Activated naive CD4-positive, alpha-beta T cell treated with anti-CD3 and anti-CD28 coated beads, Interleukin-2, amount 50 U/mL, for 72 hours (primary cell): ENCODE measurements around the gene ELP5. TPM values are rescaled to one million over a fixed set of nuclear protein-coding genes. Genes with fewer than 3 reads are reported as not detected.
A peak's percentile ranks its signal among the peaks of the same experiment; 100 is the strongest.

Source experiments
- ATAC-seq, 2 donors: fragments of 150-1000 bp; cut with Tn5 transposase; 2 replicates each; pipeline ENCODE4 v1.10.0; 2021; ENCODE audit warnings: mild to moderate bottlenecking in 2 of 2, moderate library complexity in 2 of 2
- DNase-seq, 2 donors: peaks; one replicate each; pipeline ENCODE4 v3.0.0; 2021 to 2022; ENCODE audit warnings: low spot score in 2 of 2
- H3K27ac Mint-ChIP-seq, 2 donors: one replicate each; pipeline ENCODE4 v1.8.0; 2022; ENCODE audit warnings: mild to moderate bottlenecking in 2 of 2, mixed read lengths in 2 of 2
- H3K36me3 Mint-ChIP-seq, 2 donors: one replicate each; pipeline ENCODE4 v1.8.0; 2022; ENCODE audit warnings: mixed read lengths in 2 of 2
- H3K9me3 Mint-ChIP-seq, 2 donors: one replicate each; pipeline ENCODE4 v1.8.0; 2022; ENCODE audit warnings: mixed read lengths in 2 of 2
- total RNA-seq, 2 donors: library from RNA; stranded (reverse); gene quantifications; one replicate each; pipeline ENCODE4 v1.2.3, GENCODE V29; 2022

The ELP5 gene, protein sequence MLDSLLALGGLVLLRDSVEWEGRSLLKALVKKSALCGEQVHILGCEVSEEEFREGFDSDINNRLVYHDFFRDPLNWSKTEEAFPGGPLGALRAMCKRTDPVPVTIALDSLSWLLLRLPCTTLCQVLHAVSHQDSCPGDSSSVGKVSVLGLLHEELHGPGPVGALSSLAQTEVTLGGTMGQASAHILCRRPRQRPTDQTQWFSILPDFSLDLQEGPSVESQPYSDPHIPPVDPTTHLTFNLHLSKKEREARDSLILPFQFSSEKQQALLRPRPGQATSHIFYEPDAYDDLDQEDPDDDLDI
- total RNA-seq: 10 to 100 TPM; 45.6 to 62.3 TPM

DNA sequence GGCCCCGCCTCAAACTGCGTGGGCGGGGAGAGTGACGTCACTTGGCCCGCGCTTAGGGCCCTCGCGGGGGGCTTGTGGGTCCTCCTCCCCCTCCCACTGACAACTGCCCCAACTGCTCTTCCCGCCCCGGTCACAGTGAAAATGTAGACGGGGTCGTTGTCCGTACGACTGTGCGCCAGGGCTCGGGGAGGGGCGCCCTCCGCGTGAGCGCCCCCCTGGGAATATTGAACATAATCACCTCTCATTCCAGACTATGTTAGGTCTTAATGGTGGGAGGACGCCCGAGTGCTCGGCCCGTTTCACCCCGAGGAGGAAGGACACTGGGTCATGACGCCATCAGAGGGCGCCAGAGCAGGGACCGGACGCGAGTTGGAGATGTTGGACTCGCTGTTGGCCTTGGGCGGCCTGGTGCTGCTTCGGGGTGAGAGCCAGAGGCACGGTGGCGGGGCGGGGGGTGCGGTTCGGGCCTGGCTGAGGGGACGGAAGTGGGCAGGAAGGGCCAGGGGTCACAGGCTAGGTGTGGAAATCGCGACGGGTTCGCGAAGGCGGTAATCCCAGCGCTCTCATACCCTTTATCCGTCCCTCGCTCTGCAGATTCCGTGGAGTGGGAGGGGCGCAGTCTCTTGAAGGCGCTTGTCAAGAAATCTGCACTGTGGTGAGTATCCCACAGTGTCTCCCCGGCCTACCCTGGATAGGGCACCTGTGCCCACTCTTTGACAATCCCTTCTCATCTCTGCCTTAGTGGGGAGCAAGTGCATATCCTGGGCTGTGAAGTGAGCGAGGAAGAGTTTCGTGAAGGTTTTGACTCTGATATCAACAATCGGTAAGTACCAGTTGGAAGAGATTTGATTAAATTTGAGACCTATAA, at the start of gene ELP5:
Gene ELP5 (plus strand): TSS at position 40 of the 868 bp plus-strand sequence. CDS start 336 bp downstream, at position 376.
- ATAC-seq (peak; percentile 69 to 72), DNase-seq (peak; percentile 88 to 99)
- peak within 1 kb of the TSS; percentile 99 to 100 for H3K27ac Mint-ChIP-seq
- H3K9me3 Mint-ChIP-seq: no peaks in the 10 kb centered on the region
- peaks cover 25 to 35% of the 10 kb centered on the region in 2 donors for H3K36me3 Mint-ChIP-seq

DNA sequence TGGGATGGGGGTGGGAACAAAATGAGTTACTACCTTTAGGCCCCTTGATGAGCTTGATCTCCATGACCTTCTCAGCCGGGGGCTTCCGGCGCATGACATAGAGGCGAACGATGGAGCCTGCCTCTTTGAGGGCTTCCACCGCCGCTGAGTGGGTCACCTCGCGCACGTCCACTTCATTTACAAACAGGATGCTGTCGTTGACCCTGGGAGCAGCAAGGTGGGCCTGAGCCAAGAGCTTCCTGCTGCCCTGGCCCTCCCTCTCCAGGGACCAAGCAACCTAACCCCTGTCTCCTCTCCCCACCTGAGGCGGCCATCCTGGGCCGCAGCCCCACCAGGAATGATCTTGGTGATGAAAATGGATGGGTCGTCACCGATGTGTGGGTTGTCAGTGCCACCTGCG, 48.6 kb upstream of the ELP5 start:
- ATAC-seq (no peak), DNase-seq (no peak)
- Mint-ChIP-seq H3K9me3 (no peaks in the 10 kb centered on the region), H3K27ac (no peak overlapping the region), H3K36me3 (no peaks in the 10 kb centered on the region)

- DNase-seq (no peak), ATAC-seq (no peak)
- Mint-ChIP-seq H3K27ac (peak overlapping the region; percentile 78 to 92), H3K9me3 (no peaks in the 10 kb centered on the region), H3K36me3 (no peaks in the 10 kb centered on the region)
These were observed 47.7 kb upstream of the ELP5 start for GRCh38 chr17:7204336-7204735.

- peak; percentile 89 to 91 for ATAC-seq
- H3K9me3 Mint-ChIP-seq: no peaks in the 10 kb centered on the region
- H3K36me3 Mint-ChIP-seq: no peaks in the 10 kb centered on the region
- DNase-seq: peak; percentile 87 to 91
- peak overlapping the region; percentile 78 to 92 for H3K27ac Mint-ChIP-seq
These were observed 47.1 kb upstream of the ELP5 start for GRCh38 chr17:7204828-7205461.

DNA sequence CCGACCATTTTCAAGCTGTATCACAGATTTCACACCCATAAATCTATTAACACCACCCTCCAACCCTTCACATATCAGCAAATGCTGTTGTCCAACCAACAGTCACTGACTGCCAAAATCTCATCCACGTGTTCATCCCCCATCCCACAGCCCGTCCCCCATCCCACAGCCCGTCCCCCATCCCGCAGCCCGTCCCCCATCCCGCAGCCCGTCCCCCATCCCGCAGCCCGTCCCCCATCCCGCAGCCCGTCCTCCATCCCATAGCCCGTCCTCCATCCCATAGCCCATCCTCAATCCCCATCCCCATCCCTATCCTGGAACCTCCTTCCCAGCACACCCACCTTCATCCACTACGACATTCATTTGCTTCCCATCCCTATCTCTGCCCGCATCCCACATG, 46.5 kb upstream of the ELP5 start:
- DNase-seq (no peak), ATAC-seq (no peak)
- peak overlapping the region; percentile 78 to 92 for H3K27ac Mint-ChIP-seq
- H3K9me3 Mint-ChIP-seq: no peaks in the 10 kb centered on the region
- H3K36me3 Mint-ChIP-seq: no peaks in the 10 kb centered on the region

DNA sequence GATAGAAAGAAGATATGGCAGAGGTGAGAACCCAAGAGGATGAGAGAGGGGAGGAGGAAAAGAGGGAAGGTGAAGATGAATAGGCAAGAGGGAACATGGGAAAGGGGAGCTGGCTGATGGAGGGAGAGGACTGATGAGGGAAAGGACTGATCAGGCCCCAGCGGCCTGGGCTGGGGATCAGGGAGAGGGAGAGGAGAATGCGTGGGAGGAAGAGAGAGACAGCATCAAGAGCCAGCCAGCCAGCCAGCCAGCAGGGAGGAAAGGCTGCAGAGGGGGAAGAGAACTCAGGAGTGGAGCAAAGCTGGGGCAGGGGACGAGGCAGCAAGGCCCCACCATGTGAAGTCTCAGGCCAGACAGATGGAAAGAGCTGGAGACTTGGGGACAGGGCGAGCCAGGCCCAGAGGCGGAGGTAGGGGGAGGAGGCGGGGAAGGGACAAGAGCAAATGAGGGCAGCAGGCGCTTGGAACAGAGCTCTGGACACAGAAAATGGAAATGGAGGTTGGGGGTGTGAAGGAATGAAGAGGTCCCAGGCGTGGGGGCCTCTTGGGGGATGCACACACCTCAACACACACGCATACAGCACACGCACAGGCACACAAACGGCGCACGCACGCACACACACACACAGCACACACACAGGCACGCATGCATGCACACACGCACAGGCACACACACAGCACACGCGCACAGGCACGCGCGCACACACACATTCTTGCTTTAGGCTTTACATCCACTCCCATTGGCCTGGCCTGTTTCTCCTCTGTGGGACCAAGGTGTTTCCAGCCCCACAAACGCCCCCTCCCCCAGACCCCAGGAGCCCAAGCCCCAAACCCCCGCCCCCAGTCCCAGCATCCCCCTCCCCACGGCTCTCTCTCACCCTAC, 44.7 kb upstream of the ELP5 start:
- peak overlapping the region; percentile 12 to 78 for H3K27ac Mint-ChIP-seq
- ATAC-seq: no peak
- no peak for DNase-seq

DNA sequence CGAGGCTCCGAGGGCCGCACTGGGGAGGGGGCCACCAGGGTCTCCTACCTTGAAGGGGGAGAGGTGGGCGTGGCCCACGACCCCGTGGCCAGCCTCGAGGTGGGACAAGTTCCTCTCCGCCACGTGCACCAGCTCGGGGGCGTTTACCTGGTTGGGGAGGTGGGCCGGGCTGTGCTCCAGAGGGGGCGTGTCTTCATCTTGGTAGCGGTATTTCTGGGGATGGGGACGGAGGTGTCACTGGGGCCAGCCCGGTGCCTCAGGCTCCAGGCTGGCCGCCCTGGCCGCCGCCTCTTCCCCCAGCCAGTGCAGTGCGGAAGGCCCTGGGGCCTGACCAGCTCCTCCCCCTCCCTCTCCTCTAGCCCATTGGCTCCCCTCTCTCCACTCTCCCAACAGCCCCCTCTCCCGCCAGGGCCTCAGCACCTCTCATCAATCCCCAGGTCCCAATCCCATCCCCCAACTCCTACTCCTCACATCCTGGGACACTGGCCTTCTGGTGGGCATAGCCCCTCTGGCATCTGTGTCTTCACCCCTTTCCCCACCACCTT, 43.9 kb upstream of the ELP5 start:
- ATAC-seq (no peak), DNase-seq (no peak)
- no peaks in the 10 kb centered on the region for H3K9me3 Mint-ChIP-seq
- H3K36me3 Mint-ChIP-seq: no peaks in the 10 kb centered on the region
- H3K27ac Mint-ChIP-seq: peak overlapping the region in 1 of 2 donors; percentile 23

More for the DNA sequence above, 44.7 kb upstream of the ELP5 start:
- H3K36me3 Mint-ChIP-seq: no peaks in the 10 kb centered on the region
- H3K9me3 Mint-ChIP-seq: no peaks in the 10 kb centered on the region

DNA sequence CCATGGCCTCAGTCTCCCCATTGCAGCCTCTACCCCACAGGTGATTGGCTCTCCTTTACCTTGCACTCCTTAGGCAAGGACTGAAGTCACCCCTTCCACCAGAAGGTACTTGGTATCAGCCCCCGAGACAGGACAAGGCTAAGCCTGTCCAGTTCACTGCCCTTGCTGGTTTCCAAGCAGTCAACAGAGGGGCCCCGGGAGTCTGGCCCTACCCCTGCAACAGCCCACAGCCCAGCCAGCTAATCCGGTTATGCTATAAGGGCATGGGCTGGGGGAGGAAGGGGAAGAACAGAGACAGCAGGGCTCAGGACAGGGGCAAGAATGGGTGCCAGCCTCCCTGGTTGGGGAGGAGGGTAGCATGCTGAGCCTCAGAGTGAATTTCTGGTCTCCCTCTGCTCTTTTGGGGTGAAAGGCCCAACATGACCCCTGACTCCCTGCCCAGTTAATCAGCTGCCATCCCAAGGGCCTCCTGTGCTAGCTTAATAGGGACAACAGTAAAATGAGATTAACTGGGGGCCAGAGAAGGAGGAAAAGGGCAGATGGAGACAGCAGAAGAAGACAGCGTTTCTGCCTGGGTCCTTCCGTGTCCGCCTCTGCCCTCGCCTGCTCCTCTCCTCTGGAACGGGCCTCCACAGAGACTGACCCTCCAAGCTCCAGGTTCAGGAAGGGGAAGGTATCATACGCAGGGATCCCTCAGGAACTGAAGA, 43.1 kb upstream of the ELP5 start:
- no peak for DNase-seq
- ATAC-seq: no peak
- no peaks in the 10 kb centered on the region for H3K9me3 Mint-ChIP-seq
- peak overlapping the region in 1 of 2 donors; percentile 23 for H3K27ac Mint-ChIP-seq
- no peaks in the 10 kb centered on the region for H3K36me3 Mint-ChIP-seq

DNA sequence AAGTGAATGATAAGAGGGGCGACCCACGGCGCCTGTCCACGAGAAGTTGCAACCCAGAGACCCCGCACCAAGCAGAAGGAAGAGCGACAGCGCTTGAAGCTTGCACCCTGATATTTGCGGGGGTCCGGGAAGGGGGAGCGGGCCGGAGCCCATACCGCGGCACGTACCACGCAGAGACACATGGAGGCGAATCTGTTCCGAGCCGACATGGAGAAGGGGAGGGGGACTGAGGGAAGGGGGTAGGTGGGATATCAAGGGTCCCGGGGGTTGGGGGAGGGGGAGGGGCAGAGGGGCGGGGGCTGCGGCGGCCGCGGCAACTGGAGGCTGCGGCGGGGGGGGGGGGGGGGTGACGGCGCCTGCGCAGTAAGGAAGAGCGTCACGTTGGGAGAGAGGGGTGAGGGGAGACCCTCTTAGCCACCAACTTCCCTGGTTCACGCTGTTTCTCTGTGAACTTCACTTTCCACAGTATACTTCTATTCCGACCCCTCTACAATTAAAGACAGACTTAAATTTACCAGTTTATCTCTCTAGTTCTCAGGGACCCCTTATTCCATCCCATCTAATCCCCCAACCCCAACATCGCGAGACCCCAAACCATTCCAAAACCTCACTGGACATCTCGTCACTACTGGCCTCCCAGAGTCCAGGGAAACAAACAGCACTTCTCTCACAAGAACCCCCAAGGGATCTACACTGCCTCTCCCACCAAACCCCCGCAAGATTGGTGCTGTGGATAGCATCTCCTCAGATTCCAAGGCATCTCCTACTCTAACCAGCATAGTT, 40.3 kb upstream of the ELP5 start:
- DNase-seq (no peak), ATAC-seq (no peak)
- Mint-ChIP-seq H3K27ac (no peak overlapping the region), H3K9me3 (no peaks in the 10 kb centered on the region), H3K36me3 (no peaks in the 10 kb centered on the region)

DNA sequence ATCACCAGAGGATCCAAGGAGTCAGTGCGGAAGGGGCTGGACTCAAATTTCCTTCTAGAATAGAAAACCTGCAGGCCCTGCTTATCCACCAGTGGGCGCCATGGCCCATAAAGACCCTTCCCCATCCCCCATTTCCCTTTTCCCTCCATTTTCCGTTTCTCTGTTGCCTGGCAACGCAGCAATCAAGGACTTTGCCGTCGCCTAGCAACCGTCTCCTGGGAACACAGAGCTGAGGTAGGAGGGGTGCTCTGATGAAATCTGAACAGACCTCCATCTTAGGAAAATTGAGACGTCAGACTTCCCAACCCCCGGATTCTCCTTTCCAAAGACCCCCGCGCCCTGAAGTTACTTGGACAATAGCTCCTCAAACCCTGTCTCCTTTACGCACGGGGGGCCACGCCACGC, 38.1 kb upstream of the ELP5 start:
- H3K27ac Mint-ChIP-seq: peak overlapping the region; percentile 81 to 95
- peak in 1 of 2 donors; percentile 64 for DNase-seq
- no peaks in the 10 kb centered on the region for H3K36me3 Mint-ChIP-seq
- ATAC-seq: peak; percentile 4 to 12
- H3K9me3 Mint-ChIP-seq: no peaks in the 10 kb centered on the region

DNA sequence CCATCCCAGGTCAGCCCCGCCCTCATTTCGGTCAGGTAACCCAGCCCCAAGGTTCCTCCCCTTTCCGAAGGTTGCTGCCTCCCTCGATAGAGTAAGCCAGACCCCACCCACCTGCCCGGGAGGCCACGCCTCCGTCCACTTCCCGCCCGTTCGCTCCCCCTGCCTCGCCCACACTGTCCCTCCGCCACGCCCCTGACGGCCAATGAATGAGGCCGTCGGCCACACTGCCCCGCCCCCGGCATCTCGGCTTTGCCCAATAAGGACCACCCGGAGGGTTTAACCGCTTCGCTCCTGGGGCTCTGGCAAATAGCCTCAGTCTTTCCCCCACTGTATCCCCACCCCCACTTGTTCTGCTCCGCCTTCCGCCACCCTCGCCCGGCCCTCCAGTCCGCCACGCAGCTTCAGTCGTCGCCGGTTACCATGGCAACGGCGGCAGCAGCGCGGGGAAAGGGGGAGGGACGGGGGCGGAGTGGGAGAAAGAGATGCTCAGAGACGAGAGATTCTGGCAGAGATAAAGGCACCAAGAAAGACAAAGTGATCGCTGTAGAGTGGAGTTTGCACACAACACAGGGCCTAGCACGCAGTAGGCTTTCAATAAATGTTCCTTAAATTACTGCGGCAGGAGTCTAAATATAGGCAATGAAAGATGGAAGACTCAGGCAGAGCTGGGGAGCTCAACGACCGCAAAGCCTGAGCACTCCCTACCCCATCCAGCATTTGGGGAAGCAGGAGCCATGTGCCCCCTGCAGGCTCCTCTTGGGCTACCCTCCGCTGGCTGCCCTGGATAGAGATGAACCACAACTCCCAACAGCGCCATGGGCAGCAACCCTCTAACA, 37.5 kb upstream of the ELP5 start:
- Mint-ChIP-seq H3K9me3 (no peaks in the 10 kb centered on the region), H3K27ac (peak overlapping the region; percentile 81 to 95), H3K36me3 (peaks cover 0 to 1% of the 10 kb centered on the region in 2 donors)
- ATAC-seq (peak; percentile 86 to 89), DNase-seq (peak; percentile 96 to 100)

DNA sequence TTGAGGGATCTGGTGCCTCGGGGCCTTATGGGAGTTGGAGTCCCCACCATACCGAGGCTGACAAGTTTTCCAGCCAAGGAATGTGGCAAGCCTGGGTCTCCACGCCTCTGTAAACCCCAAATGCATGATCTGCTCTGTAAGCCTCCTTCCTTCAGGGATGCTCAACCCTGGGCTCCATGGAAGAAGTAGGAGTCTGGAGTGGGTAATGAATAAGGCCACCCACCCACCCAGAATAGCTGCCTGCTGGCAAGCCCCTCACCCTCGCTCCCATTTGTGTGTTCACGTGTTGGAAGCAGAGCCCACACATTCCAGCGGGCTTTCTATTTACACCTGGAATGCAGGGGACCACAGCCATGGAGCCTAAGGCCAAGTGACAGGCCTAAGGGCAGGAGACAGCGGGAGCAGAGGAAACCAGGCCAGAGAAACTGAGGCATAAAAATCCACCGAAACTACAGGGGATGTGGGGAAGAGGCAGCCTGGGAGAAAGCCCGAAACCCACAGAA, 36.8 kb upstream of the ELP5 start:
- H3K9me3 Mint-ChIP-seq: no peaks in the 10 kb centered on the region
- ATAC-seq (no peak), DNase-seq (no peak)
- H3K36me3 Mint-ChIP-seq: peaks cover 0 to 8% of the 10 kb centered on the region in 2 donors
- H3K27ac Mint-ChIP-seq: peak overlapping the region; percentile 81 to 95

- no peak for DNase-seq
- Mint-ChIP-seq H3K27ac (peak overlapping the region in 1 of 2 donors; percentile 42), H3K36me3 (peaks cover 5 to 13% of the 10 kb centered on the region in 2 donors), H3K9me3 (no peaks in the 10 kb centered on the region)
- ATAC-seq: no peak
These were observed 36.3 kb upstream of the ELP5 start for GRCh38 chr17:7215652-7216180.
